GM12878 (cell line): ENCODE measurements around the gene PPM1G. TPM values are rescaled to one million over a fixed set of nuclear protein-coding genes. Genes with fewer than 3 reads are reported as not detected.

Experiments used
- ATAC-seq: fragments of 200-7000 bp; cut with Tn5 transposase; 3 replicates; pipeline ENCODE4 v1.9.1; 2020; ENCODE audit warnings: mild to moderate bottlenecking, moderate library complexity
- BruUV-seq: library from RNA; stranded (reverse); fragments of 400-500 nt; replicated peaks from 2 replicates; lab custom pipeline; 2021; lab: Mats Ljungman, UMichigan
- CTCF ChIA-PET: fragments of 300-600 bp; sonication (Branson Sonifier 250); formaldehyde crosslinking; extraction: SDS; loops from one replicate; lab custom pipeline; 2021; ENCODE audit warnings: inconsistent platforms; lab: Yijun Ruan, JAX
- POLR2A ChIA-PET: fragments of 350-600 bp; formaldehyde crosslinking; extraction: SDS; loops from one replicate; lab custom pipeline; 2021; ENCODE audit warnings: inconsistent platforms; lab: Charles Lee
- RAD21 ChIA-PET: fragments of 300-600 bp; sonication (Branson Sonifier 250); formaldehyde crosslinking; loops from one replicate; lab custom pipeline; 2023; ENCODE audit warnings: antibody characterized with exemption; ENCODE audit not compliant: unreplicated experiment; lab: Charles Lee
- SMC1A ChIA-PET: fragments of 300-600 bp; sonication (Branson Sonifier 250); formaldehyde crosslinking; loops from one replicate; lab custom pipeline; 2023; ENCODE audit not compliant: unreplicated experiment, uncharacterized antibody; lab: Charles Lee
- DNase-seq: peaks from one replicate; pipeline ENCODE4 v3.0.0-alpha.2; 2011; ENCODE audit warnings: low read depth, low spot score
- FAIRE-seq: peaks from 3 replicates; lab custom pipeline; 2011; peaks lifted over from hg19 to GRCh38; lab: Jason Lieb, UNC
- H2AFZ ChIP-seq: 2 replicates; pipeline ENCODE4 v1.6.0; 2011; ENCODE audit warnings: low read depth, low read length, control low read depth; ENCODE audit not compliant: control insufficient read depth
- H3K27ac ChIP-seq: 2 replicates; pipeline ENCODE4 v1.5.1; 2011; ENCODE audit warnings: control low read depth; ENCODE audit not compliant: control insufficient read depth, insufficient read depth
- H3K27me3 ChIP-seq, 2 experiments: replicated peaks in 1 of 2; 2 replicates each; pipeline versions ENCODE4 v1.6.0 to v1.6.1; 2011; ENCODE audit warnings: low read length in 1 of 2; ENCODE audit not compliant: control insufficient read depth in 2 of 2, insufficient read depth in 2 of 2
- H3K36me3 ChIP-seq, 2 experiments: 2 replicates each; pipeline ENCODE4 v1.5.1; 2011; ENCODE audit warnings: low read length in 1 of 2; ENCODE audit not compliant: control insufficient read depth in 2 of 2, insufficient read depth in 2 of 2
- H3K4me1 ChIP-seq: 2 replicates; pipeline ENCODE4 v1.6.1; 2011; ENCODE audit warnings: mild to moderate bottlenecking, low read length, moderate library complexity, mixed read lengths; ENCODE audit not compliant: control insufficient read depth, insufficient read depth
- H3K4me2 ChIP-seq: 2 replicates; pipeline ENCODE4 v1.6.0; 2011; ENCODE audit warnings: control low read depth; ENCODE audit not compliant: control insufficient read depth, insufficient read depth
- H3K4me3 ChIP-seq: fragments of 200-600 bp; sonication (generic); 2 replicates; pipeline ENCODE4 v1.5.1; 2016
- H3K79me2 ChIP-seq: 2 replicates; pipeline ENCODE4 v1.6.0; 2011; ENCODE audit warnings: low read length; ENCODE audit not compliant: control insufficient read depth, insufficient read depth
- H3K9ac ChIP-seq: 2 replicates; pipeline ENCODE4 v1.8.0; 2011; ENCODE audit warnings: low read length, control low read depth, mixed read lengths; ENCODE audit not compliant: control insufficient read depth, insufficient read depth
- H3K9me3 ChIP-seq: replicated peaks from 3 replicates; pipeline ENCODE4 v1.5.1; 2011; ENCODE audit warnings: mild to moderate bottlenecking, low read length; ENCODE audit not compliant: control insufficient read depth, insufficient read depth
- H4K20me1 ChIP-seq: 2 replicates; pipeline ENCODE4 v1.6.0; 2011; ENCODE audit not compliant: control insufficient read depth, insufficient read depth
- DPF2 ChIP-seq: fragments of 450-650 bp; IDR thresholded peaks from 2 replicates; pipeline ENCODE4 v1.6.1; 2017; ENCODE audit warnings: mild to moderate bottlenecking
- GATAD2B ChIP-seq: fragments of 450-650 bp; conservative IDR thresholded peaks from 2 replicates; pipeline ENCODE4 v1.6.1; 2017; ENCODE audit warnings: low read depth, mild to moderate bottlenecking, moderate library complexity
- IRF4 ChIP-seq: IDR thresholded peaks from 2 replicates; pipeline ENCODE4 v1.6.1; 2011; ENCODE audit warnings: low read depth, low read length
- NFYB ChIP-seq: IDR thresholded peaks from 2 replicates; pipeline ENCODE4 v1.6.1; 2011; ENCODE audit warnings: low read depth, mild to moderate bottlenecking, low read length, improper control_type of control experiment, moderate library complexity; ENCODE audit not compliant: insufficient read depth
- POLR2AphosphoS5 ChIP-seq: IDR thresholded peaks from 2 replicates; pipeline ENCODE4 v1.6.1; 2011; ENCODE audit warnings: mild to moderate bottlenecking, low read length, inconsistent platforms
- RBBP5 ChIP-seq: fragments of 200-600 bp; sonication (generic); conservative IDR thresholded peaks from 2 replicates; pipeline ENCODE4 v1.6.1; 2016
- STAT1 ChIP-seq: fragments of 450-650 bp; conservative IDR thresholded peaks from 2 replicates; pipeline ENCODE4 v1.6.1; 2014; ENCODE audit warnings: antibody characterized with exemption, mild to moderate bottlenecking
- TAF1 ChIP-seq: IDR thresholded peaks from 2 replicates; pipeline ENCODE4 v1.6.1; 2011; ENCODE audit warnings: mild to moderate bottlenecking, low read depth, low read length, borderline replicate concordance
- ZNF207 ChIP-seq: fragments of 450-650 bp; IDR thresholded peaks from 2 replicates; pipeline ENCODE4 v1.6.1; 2014; ENCODE audit warnings: antibody characterized with exemption, mild to moderate bottlenecking, borderline replicate concordance
- WGBS: methylation state at CpG from one replicate; pipeline ENCODE4 v1.1.6; 2016; ENCODE audit warnings: low lambda C conversion rate; ENCODE audit not compliant: insufficient replicate concordance, insufficient coverage; ENCODE audit errors: missing lambda C conversion rate; 5-methylcytosine and 5-hydroxymethylcytosine counted together
- in situ Hi-C: fragments of 300-500 bp; cut with MboI; formaldehyde crosslinking; loops from 9 replicates; pipeline ENCODE4 v1.14.3; 2018; ENCODE audit warnings: mixed read lengths
- intact Hi-C: fragments of 100-400 bp; cut with micrococcal nuclease; formaldehyde crosslinking; loops from one replicate; pipeline ENCODE4 v1.14.2; 2022; ENCODE audit not compliant: unreplicated experiment
- polyA plus RNA-seq, 11 experiments: library from polyadenylated mRNA; depleted of rRNA in 4 of 11; unstranded in 6 of 11; stranded (reverse) in 5 of 11; fragments of >200 nt; fragmentation: Nextera tagmentation in 4 of 11; fragmentation: Illumina TruSeq in 1 of 11; extraction: Ambion mirVana in 4 of 11; extraction: Trizol in 1 of 11; gene quantifications; 1 replicate in 1 of 11; 2 replicates in 10 of 11; pipeline versions ENCODE4 v1.2.1 to v1.2.3, GENCODE V29; 2011 to 2016; ENCODE audit warnings: inconsistent platforms in 2 of 11, missing spikeins in 2 of 11, low read depth in 1 of 11
- total RNA-seq, 4 experiments: library from RNA; depleted of rRNA in 3 of 4; stranded (reverse); fragments of >200 nt in 3 of 4; fragmentation: Illumina TruSeq in 1 of 4; extraction: Trizol in 1 of 4; gene quantifications; 2 replicates each; pipeline versions ENCODE4 v1.2.1 to v1.2.3, GENCODE V29; 2013 to 2021
- TF ChIP-seq, protein P1 (sequence below): IDR thresholded peaks from 2 replicates; pipeline ENCODE4 v1.6.1; 2011; ENCODE audit warnings: low read depth, low read length, improper control_type of control experiment, borderline replicate concordance

The PPM1G gene
- total and polyA plus RNA-seq, 10 of the 15 experiments (the other 5 are each of a cell fraction or from before 2014, with no cell fraction given): 68.8 to 171 (median 121) TPM

DNA sequence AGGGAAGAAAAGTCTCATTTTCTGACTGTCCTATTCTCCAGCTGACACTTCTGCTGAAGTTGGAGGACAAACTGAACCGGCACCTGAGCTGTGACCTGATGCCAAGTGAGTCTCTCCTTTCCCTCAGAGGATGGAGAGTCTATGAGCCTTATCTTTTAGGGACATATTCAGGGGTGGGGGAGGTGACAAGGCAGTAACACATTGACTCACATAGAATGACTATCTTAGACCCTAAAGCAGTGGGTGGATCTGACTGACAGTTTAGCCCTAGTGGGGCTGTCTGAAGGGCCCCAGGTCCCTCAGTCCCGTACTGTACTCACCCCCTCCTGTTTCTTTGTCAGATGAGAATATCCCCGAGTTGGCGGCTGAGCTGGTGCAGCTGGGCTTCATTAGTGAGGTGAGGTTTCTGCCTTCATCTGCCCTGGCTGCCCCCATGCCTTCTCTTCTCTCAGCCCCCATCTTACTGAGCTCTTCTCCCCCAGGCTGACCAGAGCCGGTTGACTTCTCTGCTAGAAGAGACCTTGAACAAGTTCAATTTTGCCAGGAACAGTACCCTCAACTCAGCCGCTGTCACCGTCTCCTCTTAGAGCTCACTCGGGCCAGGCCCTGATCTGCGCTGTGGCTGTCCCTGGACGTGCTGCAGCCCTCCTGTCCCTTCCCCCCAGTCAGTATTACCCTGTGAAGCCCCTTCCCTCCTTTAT, 32.0 kb upstream of the PPM1G start:
- ATAC-seq (no peak; the same call in 2 of the 3 replicates), FAIRE-seq (no peak), DNase-seq (no peak)
- Histone ChIP-seq H3K9ac (no peak overlapping the region), H3K4me2 (no peak overlapping the region), H3K4me3 (no peak overlapping the region), H4K20me1 (no peaks in the 10 kb centered on the region), H3K9me3 (no peaks in the 10 kb centered on the region), H3K27me3 (no peaks in the 10 kb centered on the region), H2AFZ (no peak overlapping the region), H3K79me2 (no peaks in the 10 kb centered on the region), H3K4me1 (no peaks in the 10 kb centered on the region), H3K36me3 (peaks cover 15 to 26% of the 10 kb centered on the region in 2 experiments), H3K27ac (no peak overlapping the region)
- RAD21 ChIA-PET: no interaction called here
- TF ChIP-seq IRF4: no peak
- TF ChIP-seq, protein P1, sequence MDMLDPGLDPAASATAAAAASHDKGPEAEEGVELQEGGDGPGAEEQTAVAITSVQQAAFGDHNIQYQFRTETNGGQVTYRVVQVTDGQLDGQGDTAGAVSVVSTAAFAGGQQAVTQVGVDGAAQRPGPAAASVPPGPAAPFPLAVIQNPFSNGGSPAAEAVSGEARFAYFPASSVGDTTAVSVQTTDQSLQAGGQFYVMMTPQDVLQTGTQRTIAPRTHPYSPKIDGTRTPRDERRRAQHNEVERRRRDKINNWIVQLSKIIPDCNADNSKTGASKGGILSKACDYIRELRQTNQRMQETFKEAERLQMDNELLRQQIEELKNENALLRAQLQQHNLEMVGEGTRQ: no peak
- no peak for TF ChIP-seq RBBP5
- TF ChIP-seq DPF2: no peak
- TF ChIP-seq STAT1: no peak
- no peak for TF ChIP-seq NFYB
- no peak for TF ChIP-seq GATAD2B
- no peak for TF ChIP-seq ZNF207
- no peak for TF ChIP-seq POLR2AphosphoS5
- TF ChIP-seq TAF1: no peak
- POLR2A ChIA-PET: no interaction called here
- in situ Hi-C loops: no loop called here
- intact Hi-C loops: no loop called here
- CTCF ChIA-PET: no interaction called here
- no TSS peak for BruUV-seq
- 84% methylated on average over 10 of the region's 10 CpGs for WGBS
- SMC1A ChIA-PET: no interaction called here
